GM19397 (cell line): ENCODE data around the gene ASCL2.

Source experiments
- ATAC-seq: cut with Tn5 transposase; IDR thresholded peaks from one replicate; pipeline ENCODE4 v1.9.1; 2021; ENCODE audit warnings: mild to moderate bottlenecking, moderate library complexity; ENCODE audit not compliant: unreplicated experiment

The ASCL2 gene

DNA sequence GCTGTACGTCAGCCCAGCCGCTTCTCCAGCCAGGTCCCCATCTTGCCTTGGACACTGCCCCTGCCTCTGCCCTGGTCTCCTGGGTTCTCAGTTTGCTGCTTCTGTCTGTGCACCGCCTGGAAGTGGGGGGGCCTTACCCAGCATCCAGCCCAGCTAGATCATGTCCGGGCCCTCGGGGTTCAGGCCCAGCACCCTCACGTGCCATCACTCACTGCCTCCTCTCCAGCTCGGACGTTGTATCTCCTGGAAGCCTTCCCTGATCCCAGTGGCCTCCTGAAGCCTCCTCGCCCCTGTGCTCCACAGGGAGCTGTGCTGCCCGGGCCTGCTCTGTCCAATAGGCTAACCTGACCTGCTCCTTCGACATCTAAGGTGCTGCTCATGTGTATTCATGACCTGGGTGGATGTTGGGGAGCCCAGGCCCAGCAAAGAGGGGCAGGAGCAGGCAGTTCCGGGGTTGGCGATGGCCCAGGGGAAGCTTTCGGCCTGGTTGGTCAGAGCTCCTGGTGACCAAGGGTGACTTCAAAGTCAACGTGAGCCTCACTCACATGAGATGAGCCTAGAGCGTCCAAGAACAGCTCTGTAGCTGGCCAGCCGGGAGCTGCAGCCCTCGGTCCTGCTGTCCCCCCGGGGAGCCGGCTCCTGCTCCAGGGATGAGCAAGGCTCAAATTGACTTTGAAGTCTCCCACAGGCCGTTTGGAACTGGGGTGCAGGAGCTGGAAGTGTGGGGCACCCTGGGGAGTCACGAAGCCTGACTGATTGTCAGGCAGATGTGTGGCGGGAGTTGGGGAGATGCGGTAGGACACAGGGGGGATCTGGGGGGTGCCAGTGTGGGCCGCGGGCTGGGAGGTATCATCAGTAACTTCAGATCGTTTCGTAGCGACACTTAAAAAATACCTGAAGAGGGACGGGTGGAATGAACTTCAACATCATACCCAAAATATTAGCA is 5.2 kb upstream of the ASCL2 start:
- ATAC-seq = no peak

DNA sequence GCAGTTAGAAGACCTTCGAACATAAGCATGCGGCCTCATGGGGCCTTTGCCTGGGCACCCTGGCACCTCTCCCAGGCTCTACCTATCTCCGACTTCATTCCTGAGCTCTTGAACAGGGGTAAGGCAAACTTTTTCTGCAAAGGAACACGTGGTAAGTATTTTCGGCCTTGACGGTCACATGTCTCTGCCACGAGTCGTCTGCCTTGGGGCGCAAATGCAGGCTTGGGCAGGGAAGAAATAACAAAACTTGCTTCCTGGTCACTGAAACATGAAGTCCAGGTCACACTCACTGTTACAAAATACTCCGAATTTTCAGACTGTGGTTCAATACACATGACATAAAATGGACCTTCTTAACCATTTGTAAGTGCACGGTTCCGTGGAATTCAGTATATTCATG is 3.4 kb upstream of the ASCL2 start:
- no peak for ATAC-seq

DNA sequence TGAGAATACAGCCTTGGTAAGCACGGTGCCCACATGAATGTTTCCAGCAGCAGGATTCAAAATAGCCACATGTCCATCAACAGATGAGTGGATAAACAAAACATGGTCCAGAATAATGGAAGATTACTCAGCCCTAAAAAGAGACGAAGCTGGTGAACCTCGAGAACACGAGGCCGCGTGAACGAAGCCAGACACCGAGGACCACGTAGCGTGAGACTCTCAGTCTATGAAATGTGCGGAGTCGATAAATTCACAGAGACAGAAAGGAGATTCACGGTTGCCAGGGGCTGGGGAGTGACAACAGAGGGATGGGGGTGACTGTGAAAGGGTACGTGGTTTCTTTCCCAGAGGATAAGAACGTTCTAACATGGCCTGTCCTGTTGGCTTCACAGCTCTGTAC is 2.9 kb upstream of the ASCL2 start:
- ATAC-seq = no peak

- no peak for ATAC-seq
Measured at GRCh38 chr11:2272946-2273280, 2.5 kb upstream of the ASCL2 start.

DNA sequence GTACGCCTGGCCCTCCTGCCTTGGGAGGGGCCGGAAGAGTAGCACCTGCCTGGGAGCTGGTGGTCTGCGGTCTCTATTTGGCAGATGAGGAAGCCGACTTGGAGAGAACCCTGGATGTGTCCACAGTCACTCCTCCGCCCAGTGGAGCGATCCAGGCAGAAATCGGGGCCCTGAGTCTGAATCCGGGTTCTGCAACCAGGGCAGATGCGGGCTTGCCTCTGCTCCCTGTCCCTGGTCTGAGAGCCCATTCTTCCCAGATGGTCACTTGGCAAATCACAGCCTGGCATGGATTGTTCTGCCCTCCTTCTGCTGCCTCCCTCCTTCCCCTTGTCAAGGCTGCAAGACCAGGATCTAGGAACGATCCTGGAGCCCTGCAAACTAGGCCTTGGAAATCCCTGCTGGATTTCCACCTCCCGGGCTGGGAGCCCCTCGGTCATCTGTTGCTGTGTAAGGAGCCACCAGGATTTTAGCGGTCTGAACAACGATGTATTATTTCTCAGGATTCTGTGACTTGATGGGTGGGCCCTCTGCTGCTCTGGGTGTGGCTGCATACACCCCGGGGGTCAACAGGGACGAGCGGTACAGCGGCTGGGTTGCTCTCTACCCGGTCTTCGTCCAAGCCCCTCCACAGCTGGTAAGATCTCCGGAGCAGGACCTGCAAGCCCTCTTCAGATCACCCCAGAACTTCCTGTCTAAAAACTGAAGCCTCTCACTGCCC is 2.0 kb upstream of the ASCL2 start:
- no peak for ATAC-seq

- no peak for ATAC-seq
Measured at GRCh38 chr11:2271327-2272227, 1.2 kb upstream of the ASCL2 start.

DNA sequence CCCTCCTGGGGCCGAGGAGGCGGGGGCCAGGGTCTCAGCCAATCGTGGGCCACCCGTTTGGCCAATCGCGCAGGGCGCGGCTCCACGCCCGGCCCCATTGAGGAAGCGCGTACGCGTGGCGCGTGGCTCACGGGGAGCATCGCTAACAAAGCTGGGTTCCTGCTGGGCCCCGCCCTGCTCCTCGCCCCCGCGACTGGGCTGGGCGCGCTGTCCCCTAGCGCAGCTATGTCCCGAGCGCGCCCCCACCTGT is 614 bp upstream of the ASCL2 start:
- ATAC-seq = no peak

DNA sequence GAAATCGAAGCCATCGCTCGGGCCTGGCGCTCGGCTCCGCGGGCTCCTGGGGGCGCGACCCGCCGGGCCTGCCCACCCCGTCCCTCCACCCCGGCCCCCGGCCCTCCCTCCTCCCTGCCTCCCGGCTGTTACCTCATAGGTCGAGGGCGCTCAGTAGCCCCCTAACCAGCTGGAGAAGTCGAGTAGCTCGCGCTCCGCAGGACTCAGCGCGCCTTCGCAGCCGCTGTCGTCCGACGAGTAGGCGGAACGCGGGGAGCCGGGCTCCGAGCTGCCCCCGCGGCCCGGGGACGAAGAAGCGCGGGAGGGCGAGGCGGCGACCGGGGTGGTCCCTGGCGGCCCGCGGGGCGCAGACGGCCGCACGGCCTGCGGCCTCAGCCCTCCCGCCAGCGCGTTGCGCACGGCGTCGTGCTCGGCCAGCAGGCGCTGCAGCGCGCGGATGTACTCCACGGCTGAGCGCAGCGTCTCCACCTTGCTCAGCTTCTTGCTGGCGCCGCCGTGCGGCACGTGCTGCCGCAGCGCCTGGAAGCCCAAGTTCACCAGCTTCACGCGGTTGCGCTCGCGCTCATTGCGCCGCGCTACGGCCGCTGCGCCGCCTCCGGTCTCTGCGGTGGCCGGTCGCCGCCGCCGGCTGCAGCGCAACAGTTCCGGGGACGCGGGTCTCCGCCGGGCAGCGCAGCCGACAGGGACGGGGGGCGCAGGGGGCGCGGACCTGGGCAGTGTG is 627 bp downstream of the ASCL2 start:
- no peak for ATAC-seq

DNA sequence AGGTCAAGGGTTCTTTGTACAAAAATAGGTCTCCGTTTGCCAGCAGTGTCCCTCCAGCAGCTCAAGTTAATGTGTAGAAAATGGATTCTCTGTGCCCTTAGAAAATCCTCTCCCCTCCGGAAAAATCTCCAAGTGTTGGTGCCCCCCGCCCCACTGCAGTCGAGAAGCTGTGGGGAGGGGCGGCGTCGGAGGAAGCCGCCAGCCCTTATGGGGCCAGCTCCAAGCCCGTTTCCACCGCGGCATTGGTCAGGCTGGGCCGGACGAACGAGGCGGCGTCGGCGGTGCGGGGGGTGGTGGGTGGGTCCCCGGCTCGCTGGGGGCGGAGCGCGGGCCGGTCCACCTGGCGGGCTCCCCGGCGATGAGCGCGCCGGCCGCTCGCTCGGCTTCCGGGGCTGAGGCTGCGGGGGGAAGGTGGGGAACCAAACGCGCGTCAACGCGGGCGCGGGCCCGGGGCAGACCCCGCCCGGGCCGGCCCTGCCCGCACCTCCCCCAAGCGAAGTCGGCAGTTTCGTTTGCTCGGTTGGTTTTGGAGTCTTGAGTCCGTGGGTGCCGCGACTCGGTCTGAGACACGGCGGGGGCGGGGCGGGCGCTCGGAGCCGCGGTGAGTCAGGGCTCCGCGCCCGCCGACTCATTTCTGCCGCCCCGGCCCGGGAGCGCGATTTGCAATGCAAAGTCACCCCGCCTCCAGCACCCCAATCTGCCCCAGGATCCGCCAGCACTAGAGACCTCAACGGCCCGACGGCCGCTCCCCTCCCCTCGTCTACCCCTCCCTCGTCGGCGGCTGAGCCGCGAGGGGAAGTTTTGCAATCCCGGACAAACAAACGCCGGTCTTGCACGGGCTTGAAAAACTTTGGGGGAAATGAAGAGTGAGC is 1.4 kb downstream of the ASCL2 start:
- ATAC-seq = no peak

GRCh38 chr11:2267851-2268728 is 2.3 kb downstream of the ASCL2 start:
- ATAC-seq = no peak

GRCh38 chr11:2267306-2267850 is 3.0 kb downstream of the ASCL2 start:
- no peak for ATAC-seq

DNA sequence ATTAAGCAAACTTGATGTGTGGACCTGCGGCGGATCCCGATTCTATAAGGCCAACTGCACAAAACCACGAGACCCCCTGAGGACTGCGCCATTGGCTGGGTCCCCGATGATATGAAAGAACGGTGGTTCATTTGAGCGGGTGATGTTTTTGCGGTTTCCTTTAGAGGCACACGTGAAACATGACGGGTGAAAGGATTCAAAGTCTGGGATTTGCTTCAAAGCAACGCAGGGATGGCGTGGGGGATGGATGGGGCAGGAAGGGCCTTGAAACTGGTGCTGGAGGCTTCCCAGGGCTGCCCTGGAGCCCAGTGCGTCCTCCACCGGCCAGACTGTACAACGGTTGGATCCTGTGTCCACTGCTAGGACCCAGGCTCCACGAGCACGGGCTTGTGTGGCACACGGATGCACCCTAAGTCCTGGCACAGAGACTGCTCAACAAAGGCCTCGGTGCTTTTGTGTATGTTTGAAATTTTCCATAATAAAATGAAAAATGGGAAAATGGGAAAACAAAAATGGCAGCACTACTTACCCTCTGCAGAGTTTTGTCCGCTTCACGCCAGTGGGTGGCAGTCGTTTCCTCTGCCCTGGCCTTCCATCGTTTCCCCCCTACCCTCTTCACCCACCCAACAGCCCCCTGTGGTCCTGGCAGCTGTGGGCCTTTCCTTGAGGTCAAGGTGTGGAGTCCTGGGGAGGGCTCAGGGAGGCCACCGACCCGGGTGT is 3.6 kb downstream of the ASCL2 start:
- no peak for ATAC-seq

- no peak for ATAC-seq
Measured at GRCh38 chr11:2265854-2266585, 4.4 kb downstream of the ASCL2 start.

GRCh38 chr11:2265396-2265795 is 5.0 kb downstream of the ASCL2 start:
- no peak for ATAC-seq

DNA sequence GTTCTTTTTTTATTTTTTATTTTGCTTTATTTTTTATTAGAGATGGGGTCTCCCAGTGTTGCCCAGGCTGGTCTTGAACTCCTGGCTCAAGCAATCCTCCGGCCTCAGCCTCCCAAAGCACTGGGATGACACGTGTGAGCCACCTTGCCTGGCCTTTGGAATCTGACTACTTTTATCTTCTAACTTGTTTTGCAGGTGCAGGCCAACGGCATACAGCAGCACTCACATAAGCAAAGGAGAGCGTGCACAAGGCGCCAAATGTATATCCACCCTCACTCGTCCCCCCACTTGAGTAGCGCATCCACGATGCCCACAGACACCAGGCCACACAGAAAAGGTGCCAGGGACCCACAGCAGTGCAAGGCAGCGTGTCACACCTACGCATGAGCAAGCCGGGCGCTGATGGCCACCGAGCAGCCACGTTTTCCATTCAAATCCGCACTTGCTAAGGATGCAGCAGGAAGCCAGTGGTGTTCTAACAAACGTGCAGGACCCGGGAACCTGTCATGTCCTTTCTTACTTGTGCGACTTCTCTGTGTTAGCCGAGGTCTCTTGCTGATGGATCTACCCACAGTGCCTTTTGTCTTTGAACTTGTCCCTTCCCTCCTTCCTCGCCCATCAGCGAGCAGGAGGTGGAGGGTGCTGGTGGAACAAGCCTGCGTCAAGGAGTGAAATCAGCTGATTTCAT is 5.9 kb downstream of the ASCL2 start:
- ATAC-seq = no peak

- no peak for ATAC-seq
Measured at GRCh38 chr11:2263724-2264360, 6.5 kb downstream of the ASCL2 start.
